GM12878 (cell line): ENCODE results near the gene RNF166. TPM values are rescaled to one million over a fixed set of nuclear protein-coding genes. Genes with fewer than 3 reads are reported as not detected.

Source experiments
- ATAC-seq: fragments of 200-7000 bp; cut with Tn5 transposase; 3 replicates; pipeline ENCODE4 v1.9.1; 2020; ENCODE audit warnings: mild to moderate bottlenecking, moderate library complexity
- BruUV-seq: library from RNA; stranded (reverse); fragments of 400-500 nt; replicated peaks from 2 replicates; lab custom pipeline; 2021; lab: Mats Ljungman, UMichigan
- CTCF ChIA-PET: fragments of 300-600 bp; sonication (Branson Sonifier 250); formaldehyde crosslinking; extraction: SDS; loops from one replicate; lab custom pipeline; 2021; ENCODE audit warnings: inconsistent platforms; lab: Yijun Ruan, JAX
- POLR2A ChIA-PET: fragments of 350-600 bp; formaldehyde crosslinking; extraction: SDS; loops from one replicate; lab custom pipeline; 2021; ENCODE audit warnings: inconsistent platforms; lab: Charles Lee
- RAD21 ChIA-PET: fragments of 300-600 bp; sonication (Branson Sonifier 250); formaldehyde crosslinking; loops from one replicate; lab custom pipeline; 2023; ENCODE audit warnings: antibody characterized with exemption; ENCODE audit not compliant: unreplicated experiment; lab: Charles Lee
- SMC1A ChIA-PET: fragments of 300-600 bp; sonication (Branson Sonifier 250); formaldehyde crosslinking; loops from one replicate; lab custom pipeline; 2023; ENCODE audit not compliant: unreplicated experiment, uncharacterized antibody; lab: Charles Lee
- DNase-seq: peaks from one replicate; pipeline ENCODE4 v3.0.0-alpha.2; 2011; ENCODE audit warnings: low read depth, low spot score
- FAIRE-seq: peaks from 3 replicates; lab custom pipeline; 2011; peaks lifted over from hg19 to GRCh38; lab: Jason Lieb, UNC
- H2AFZ ChIP-seq: 2 replicates; pipeline ENCODE4 v1.6.0; 2011; ENCODE audit warnings: low read depth, low read length, control low read depth; ENCODE audit not compliant: control insufficient read depth
- H3K27ac ChIP-seq: 2 replicates; pipeline ENCODE4 v1.5.1; 2011; ENCODE audit warnings: control low read depth; ENCODE audit not compliant: control insufficient read depth, insufficient read depth
- H3K27me3 ChIP-seq, 2 experiments: replicated peaks in 1 of 2; 2 replicates each; pipeline versions ENCODE4 v1.6.0 to v1.6.1; 2011; ENCODE audit warnings: low read length in 1 of 2; ENCODE audit not compliant: control insufficient read depth in 2 of 2, insufficient read depth in 2 of 2
- H3K36me3 ChIP-seq, 2 experiments: 2 replicates each; pipeline ENCODE4 v1.5.1; 2011; ENCODE audit warnings: low read length in 1 of 2; ENCODE audit not compliant: control insufficient read depth in 2 of 2, insufficient read depth in 2 of 2
- H3K4me1 ChIP-seq: 2 replicates; pipeline ENCODE4 v1.6.1; 2011; ENCODE audit warnings: mild to moderate bottlenecking, low read length, moderate library complexity, mixed read lengths; ENCODE audit not compliant: control insufficient read depth, insufficient read depth
- H3K4me2 ChIP-seq: 2 replicates; pipeline ENCODE4 v1.6.0; 2011; ENCODE audit warnings: control low read depth; ENCODE audit not compliant: control insufficient read depth, insufficient read depth
- H3K4me3 ChIP-seq: fragments of 200-600 bp; sonication (generic); 2 replicates; pipeline ENCODE4 v1.5.1; 2016
- H3K79me2 ChIP-seq: 2 replicates; pipeline ENCODE4 v1.6.0; 2011; ENCODE audit warnings: low read length; ENCODE audit not compliant: control insufficient read depth, insufficient read depth
- H3K9ac ChIP-seq: 2 replicates; pipeline ENCODE4 v1.8.0; 2011; ENCODE audit warnings: low read length, control low read depth, mixed read lengths; ENCODE audit not compliant: control insufficient read depth, insufficient read depth
- H3K9me3 ChIP-seq: replicated peaks from 3 replicates; pipeline ENCODE4 v1.5.1; 2011; ENCODE audit warnings: mild to moderate bottlenecking, low read length; ENCODE audit not compliant: control insufficient read depth, insufficient read depth
- H4K20me1 ChIP-seq: 2 replicates; pipeline ENCODE4 v1.6.0; 2011; ENCODE audit not compliant: control insufficient read depth, insufficient read depth
- BMI1 ChIP-seq: fragments of 450-650 bp; IDR thresholded peaks from 2 replicates; pipeline ENCODE4 v1.6.1; 2016; ENCODE audit warnings: mild to moderate bottlenecking, moderate library complexity, borderline replicate concordance
- BRCA1 ChIP-seq: IDR thresholded peaks from 2 replicates; pipeline ENCODE4 v1.6.1; 2011; ENCODE audit warnings: low read depth, low read length, improper control_type of control experiment
- CHD4 ChIP-seq: fragments of 200-600 bp; sonication (generic); IDR thresholded peaks from 2 replicates; pipeline ENCODE4 v1.6.1; 2016; ENCODE audit warnings: mild to moderate bottlenecking
- EGR1 ChIP-seq, 2 experiments: IDR thresholded peaks; 1 replicate in 1 of 2; 2 replicates in 1 of 2; pipeline ENCODE4 v1.6.1; 2011 to 2012; ENCODE audit warnings: low read depth in 2 of 2, low read length in 2 of 2, borderline replicate concordance in 1 of 2, mild to moderate bottlenecking in 1 of 2, moderate library complexity in 1 of 2
- FOS ChIP-seq: IDR thresholded peaks from 3 replicates; pipeline ENCODE4 v1.6.1; 2011; ENCODE audit warnings: borderline replicate concordance; ENCODE audit not compliant: insufficient read length; ENCODE audit errors: extremely low read depth
- FOXK2 ChIP-seq: fragments of 450-650 bp; IDR thresholded peaks from 2 replicates; pipeline ENCODE4 v1.6.1; 2017; ENCODE audit warnings: mild to moderate bottlenecking, moderate library complexity
- NFIC ChIP-seq: IDR thresholded peaks from 2 replicates; pipeline ENCODE4 v1.6.1; 2012; ENCODE audit warnings: low read depth, mild to moderate bottlenecking, inconsistent platforms, low read length, moderate library complexity
- SPI1 ChIP-seq: IDR thresholded peaks from 2 replicates; pipeline ENCODE4 v1.6.1; 2011; ENCODE audit warnings: low read depth, mild to moderate bottlenecking, low read length, moderate library complexity, borderline replicate concordance; ENCODE audit not compliant: insufficient read depth
- ZBTB40 ChIP-seq: fragments of 450-650 bp; IDR thresholded peaks from 2 replicates; pipeline ENCODE4 v1.6.1; 2016; ENCODE audit warnings: mild to moderate bottlenecking, moderate library complexity, borderline replicate concordance
- WGBS: methylation state at CpG from one replicate; pipeline ENCODE4 v1.1.6; 2016; ENCODE audit warnings: low lambda C conversion rate; ENCODE audit not compliant: insufficient replicate concordance, insufficient coverage; ENCODE audit errors: missing lambda C conversion rate; 5-methylcytosine and 5-hydroxymethylcytosine counted together
- in situ Hi-C: fragments of 300-500 bp; cut with MboI; formaldehyde crosslinking; loops from 9 replicates; pipeline ENCODE4 v1.14.3; 2018; ENCODE audit warnings: mixed read lengths
- intact Hi-C: fragments of 100-400 bp; cut with micrococcal nuclease; formaldehyde crosslinking; loops from one replicate; pipeline ENCODE4 v1.14.2; 2022; ENCODE audit not compliant: unreplicated experiment
- polyA plus RNA-seq, 11 experiments: library from polyadenylated mRNA; depleted of rRNA in 4 of 11; unstranded in 6 of 11; stranded (reverse) in 5 of 11; fragments of >200 nt; fragmentation: Nextera tagmentation in 4 of 11; fragmentation: Illumina TruSeq in 1 of 11; extraction: Ambion mirVana in 4 of 11; extraction: Trizol in 1 of 11; gene quantifications; 1 replicate in 1 of 11; 2 replicates in 10 of 11; pipeline versions ENCODE4 v1.2.1 to v1.2.3, GENCODE V29; 2011 to 2016; ENCODE audit warnings: inconsistent platforms in 2 of 11, missing spikeins in 2 of 11, low read depth in 1 of 11
- total RNA-seq, 4 experiments: library from RNA; depleted of rRNA in 3 of 4; stranded (reverse); fragments of >200 nt in 3 of 4; fragmentation: Illumina TruSeq in 1 of 4; extraction: Trizol in 1 of 4; gene quantifications; 2 replicates each; pipeline versions ENCODE4 v1.2.1 to v1.2.3, GENCODE V29; 2013 to 2021

RNF166 gene
- total and polyA plus RNA-seq, 10 of the 15 experiments (the other 5 are each of a cell fraction or from before 2014, with no cell fraction given): 0.48 to 32.8 (median 12.1) TPM

- CTCF ChIA-PET: interaction anchor here (3.3 kb wide), 1 partner anchor 18 kb away, joined by 26 read pairs; no protein-coding TSS in a partner anchor
- POLR2A ChIA-PET: no interaction called here
- TF ChIP-seq BRCA1 (no peak), FOXK2 (no peak), CHD4 (no peak), FOS (no peak), SPI1 (no peak), NFIC (no peak), ZBTB40 (no peak), BMI1 (no peak), EGR1 (IDR thresholded peaks at IDR 0.05; ENCODE audit: borderline replicate concordance in 1 of 2, low read depth in 2 of 2, low read length in 2 of 2) (no peak)
- Histone ChIP-seq H3K79me2 (peaks cover 24% of the 10 kb centered on the region), H3K9me3 (no peaks in the 10 kb centered on the region), H3K27ac (no peak overlapping the region), H4K20me1 (no peaks in the 10 kb centered on the region), H3K27me3 (no peaks in the 10 kb centered on the region), H3K4me2 (no peak overlapping the region), H2AFZ (no peak overlapping the region), H3K9ac (no peak overlapping the region), H3K36me3 (peaks cover 0 to 7% of the 10 kb centered on the region in 2 experiments; a peak in 2 of 4 replicates), H3K4me3 (no peak overlapping the region), H3K4me1 (peaks cover 44% of the 10 kb centered on the region)
- RAD21 ChIA-PET: no interaction called here
- no peak for DNase-seq
- in situ Hi-C loops (no loop called here), intact Hi-C loops (no loop called here)
- SMC1A ChIA-PET: no interaction called here
- no peak for ATAC-seq
- BruUV-seq: no TSS peak
- WGBS: 91% methylated on average over 15 of the region's 16 CpGs
- FAIRE-seq: no peak
Measured at GRCh38 chr16:88699180-88699579, 7.0 kb downstream of the RNF166 start.
